GM18867 (cell line): ENCODE measurements around the gene CFAP57.
"Not testable (repeated sequence)": the region's sequence is repeated elsewhere in the genome, so short reads cannot be mapped to it uniquely, and the experiment has no call there.

Experiments used
- ATAC-seq: cut with Tn5 transposase; IDR thresholded peaks from one replicate; pipeline ENCODE4 v1.9.1; 2021; ENCODE audit warnings: mild to moderate bottlenecking, moderate library complexity; ENCODE audit not compliant: unreplicated experiment

The CFAP57 gene

GRCh38 chr1:43171312-43171875, 736 bp upstream of the CFAP57 start:
- no peak for ATAC-seq

GRCh38 chr1:43172527-43172972, 420 bp downstream of the CFAP57 start:
- peak; percentile 45 for ATAC-seq

GRCh38 chr1:43174873-43175272, 2.7 kb downstream of the CFAP57 start:
- no peak for ATAC-seq

DNA sequence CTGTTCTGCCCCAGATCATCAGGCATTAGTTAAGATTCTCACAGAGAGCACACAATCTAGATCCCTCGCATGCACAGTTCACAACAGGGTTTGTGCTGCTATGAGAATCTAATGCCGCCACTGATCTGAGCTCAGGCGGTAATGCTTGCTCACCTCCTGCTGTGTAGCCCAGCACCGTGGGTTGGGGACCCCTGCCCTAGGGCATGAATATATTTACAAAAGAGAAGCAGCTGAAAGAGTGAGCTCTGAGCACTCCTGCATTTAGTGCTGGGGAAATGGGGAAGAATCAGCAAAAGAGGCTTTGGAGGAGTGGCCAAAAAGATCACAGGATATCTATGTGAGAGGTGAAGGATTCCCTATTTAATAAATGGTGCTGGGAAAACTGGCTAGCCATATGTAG, 5.6 kb downstream of the CFAP57 start:
- no peak for ATAC-seq

DNA sequence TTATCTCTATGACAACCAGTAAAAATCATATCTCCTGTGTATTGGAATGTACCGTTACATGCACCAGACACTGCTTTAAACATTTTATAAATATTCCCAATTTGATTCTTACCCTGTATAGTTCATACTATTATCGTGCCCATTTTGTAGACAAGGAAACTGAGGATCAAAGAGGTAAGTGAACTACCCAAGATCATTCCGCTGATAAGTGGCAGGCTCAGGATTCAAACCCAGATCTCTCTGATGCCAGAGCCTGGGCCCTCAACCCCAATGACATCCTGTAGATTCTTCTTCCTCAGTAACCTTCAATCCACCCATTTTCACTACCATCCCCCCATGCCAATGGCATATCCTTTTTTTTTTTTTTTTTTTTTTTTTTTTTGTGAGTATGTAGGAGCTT, 12.3 kb downstream of the CFAP57 start:
- ATAC-seq = no peak

DNA sequence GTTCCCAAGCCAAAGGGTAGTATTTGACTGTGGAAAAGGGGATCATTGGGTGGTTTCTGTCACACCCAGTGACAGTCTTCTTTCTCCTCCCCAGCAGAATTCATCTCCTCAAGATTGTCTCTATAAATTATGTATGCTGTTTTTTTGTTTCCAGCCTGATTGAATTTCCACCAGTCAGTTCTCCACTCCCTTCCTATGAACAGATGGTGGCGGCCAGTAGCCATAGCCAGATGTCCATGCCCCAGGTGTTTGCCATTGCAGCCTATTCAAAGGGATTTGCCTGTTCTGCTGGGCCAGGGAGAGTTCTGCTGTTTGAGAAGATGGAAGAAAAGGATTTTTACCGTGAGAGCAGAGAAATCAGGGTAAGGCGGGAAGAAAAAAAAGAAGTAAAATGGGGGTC, 12.9 kb downstream of the CFAP57 start:
- no peak for ATAC-seq

GRCh38 chr1:43188106-43188505, 16.0 kb downstream of the CFAP57 start:
- no peak for ATAC-seq

- ATAC-seq = no peak
Observed at GRCh38 chr1:43194509-43194908, 22.4 kb downstream of the CFAP57 start.

GRCh38 chr1:43197343-43198127, 25.4 kb downstream of the CFAP57 start:
- ATAC-seq = no peak

DNA sequence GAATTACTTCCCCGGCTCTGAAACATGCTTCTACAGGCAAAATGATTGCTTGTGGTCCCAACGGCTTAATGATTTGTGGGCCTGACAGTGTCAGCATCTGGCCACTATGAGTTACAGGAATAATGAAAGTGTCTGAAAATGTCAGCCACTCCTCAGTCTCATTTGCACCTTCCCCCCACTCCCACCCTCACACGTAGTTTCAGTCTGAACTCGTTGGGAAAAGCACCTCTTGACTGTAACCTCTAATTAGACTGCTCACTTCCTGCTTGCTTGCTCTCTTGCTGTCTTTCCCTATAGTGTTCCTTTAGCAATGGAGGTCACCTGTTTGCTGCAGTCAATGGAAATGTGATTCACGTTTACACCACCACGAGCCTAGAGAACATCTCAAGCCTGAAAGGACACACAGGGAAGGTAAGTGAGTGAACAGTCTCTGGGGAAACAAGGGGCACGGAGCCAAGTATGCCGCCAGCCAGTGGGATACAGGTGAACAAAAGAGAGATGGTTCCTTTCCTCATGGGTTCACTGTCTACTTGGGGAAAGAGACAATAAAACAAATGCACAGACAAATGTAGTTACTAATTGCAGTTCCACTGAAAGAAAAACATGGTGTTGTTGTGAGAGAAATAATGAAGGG, 27.1 kb downstream of the CFAP57 start:
- peak; percentile 46 for ATAC-seq

- ATAC-seq = no peak
Observed at GRCh38 chr1:43203859-43204258, 31.7 kb downstream of the CFAP57 start.

- no peak for ATAC-seq
Observed at GRCh38 chr1:43204394-43204793, 32.3 kb downstream of the CFAP57 start.

GRCh38 chr1:43205671-43206070, 33.5 kb downstream of the CFAP57 start:
- no peak for ATAC-seq

DNA sequence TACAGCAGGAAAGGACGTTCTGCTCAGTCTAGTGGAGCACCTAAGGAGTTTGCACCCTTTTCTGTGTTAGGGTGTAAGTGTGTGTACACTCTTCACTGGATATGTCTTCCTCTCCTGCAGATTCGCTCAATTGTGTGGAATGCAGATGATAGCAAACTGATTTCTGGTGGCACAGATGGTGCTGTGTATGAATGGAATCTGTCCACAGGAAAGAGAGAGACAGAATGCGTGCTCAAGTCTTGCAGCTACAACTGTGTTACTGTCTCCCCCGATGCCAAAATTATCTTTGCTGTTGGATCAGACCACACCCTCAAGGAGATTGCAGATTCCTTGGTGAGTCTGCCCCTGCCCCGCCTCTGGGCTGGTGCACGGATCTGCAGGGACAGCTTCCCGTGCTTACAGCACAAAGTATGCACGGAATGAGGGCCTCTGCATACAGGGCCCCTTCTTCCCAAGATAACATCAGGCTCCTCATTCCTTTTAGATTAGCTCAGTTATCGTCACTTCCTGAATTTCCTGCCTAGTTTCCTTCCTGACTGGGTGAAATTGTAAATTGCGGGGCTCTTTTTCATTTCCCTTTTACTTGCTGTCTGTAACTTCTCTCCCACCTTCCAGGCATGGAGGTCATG, 34.6 kb downstream of the CFAP57 start:
- no peak for ATAC-seq

DNA sequence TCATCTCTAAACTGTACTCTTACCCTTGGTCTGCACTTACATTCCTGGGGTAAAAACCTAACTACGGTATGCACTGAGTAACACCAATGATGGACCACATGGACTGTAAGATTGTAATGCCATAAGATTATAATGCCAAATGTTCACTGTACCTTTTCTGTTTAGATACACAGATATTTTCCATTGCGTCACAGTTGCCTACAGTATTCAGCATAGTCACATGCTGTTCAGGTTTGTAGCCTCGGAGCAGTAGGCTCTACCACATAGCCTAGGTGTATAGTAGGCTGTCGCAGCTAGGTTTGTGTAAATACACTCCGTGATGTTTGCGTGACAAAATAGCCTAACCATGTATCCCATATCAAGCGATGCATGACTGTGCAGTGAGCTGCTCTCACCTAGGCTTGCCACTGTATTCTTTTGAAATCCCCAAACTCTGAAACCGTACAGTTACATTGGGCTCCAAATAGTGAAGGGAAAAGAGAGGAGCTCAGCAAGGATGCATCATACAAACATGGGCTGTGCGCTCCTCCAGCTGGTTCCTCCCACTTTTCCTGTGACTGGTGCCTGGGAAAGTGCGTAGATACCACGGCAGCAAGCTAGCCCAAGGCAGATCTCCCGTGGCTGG, 35.2 kb downstream of the CFAP57 start:
- ATAC-seq = no peak

DNA sequence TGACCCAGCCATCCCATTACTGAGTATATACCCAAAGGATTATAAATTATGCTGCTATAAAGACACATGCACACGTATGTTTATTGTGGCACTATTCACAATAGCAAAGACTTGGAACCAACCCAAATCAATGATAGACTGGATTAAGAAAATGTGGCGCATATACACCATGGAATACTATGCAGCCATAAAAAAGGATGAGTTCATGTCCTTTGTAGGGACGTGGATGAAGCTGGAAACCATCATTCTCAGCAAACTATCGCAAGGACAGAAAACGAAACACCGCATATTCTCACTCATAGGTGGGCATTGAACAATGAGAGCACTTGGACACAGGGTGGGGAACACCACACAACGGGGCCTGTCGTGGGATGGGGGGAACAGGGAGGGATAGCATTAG, 36.1 kb downstream of the CFAP57 start:
- not testable (repeated sequence) for ATAC-seq

GRCh38 chr1:43214501-43215444, 42.6 kb downstream of the CFAP57 start:
- ATAC-seq = no peak

- no peak for ATAC-seq
Observed at GRCh38 chr1:43217747-43218146, 45.6 kb downstream of the CFAP57 start.

GRCh38 chr1:43220905-43221778, 49.0 kb downstream of the CFAP57 start:
- peak; percentile 65 for ATAC-seq
